Measurements from ENCODE around the gene GRIN3B. TPM values are rescaled to one million over a fixed set of nuclear protein-coding genes. Genes with fewer than 3 reads are reported as not detected.

Gene GRIN3B
- total RNA-seq, 2 donors from 2014 or later = 0.05 TPM; not detected in 1

Other genes with a start within 250 kb of the GRIN3B start
- gene MISP, start 249.3 kb upstream of the GRIN3B start, total RNA-seq = under 1 TPM in 1 of 2 donors, not detected in 1; 0.14 TPM
- 100 to 1,000 TPM; 151 to 168 TPM for gene PTBP1, start 203.0 kb upstream of the GRIN3B start, total RNA-seq
- gene PLPPR3, start 178.5 kb upstream of the GRIN3B start, total RNA-seq = not detected
- under 1 TPM in 1 of 2 donors, not detected in 1; 0.29 TPM for gene AZU1, start 172.6 kb upstream of the GRIN3B start, total RNA-seq
- under 1 TPM in 1 of 2 donors, not detected in 1; 0.38 TPM for gene PRTN3, start 159.4 kb upstream of the GRIN3B start, total RNA-seq
- gene ELANE, start 148.1 kb upstream of the GRIN3B start, total RNA-seq = 1 to 10 TPM in 1 of 2 donors, under 1 TPM in 1; 0.33 to 2.2 TPM
- 100 to 1,000 TPM; 122 to 297 TPM for gene CFD, start 140.8 kb upstream of the GRIN3B start, total RNA-seq
- gene MED16, start 107.2 kb upstream of the GRIN3B start, total RNA-seq = 10 to 100 TPM; 29.4 to 33.6 TPM
- gene RNU6-9, start 106.9 kb upstream of the GRIN3B start, total RNA-seq = not detected
- gene R3HDM4, start 87.2 kb upstream of the GRIN3B start, total RNA-seq = 10 to 100 TPM; 36.2 to 41.5 TPM
- not detected for gene KISS1R, start 83.1 kb upstream of the GRIN3B start, total RNA-seq
- 1 to 10 TPM; 6.3 to 10.0 TPM for gene ARID3A, start 74.4 kb upstream of the GRIN3B start, total RNA-seq
- gene WDR18, start 16.1 kb upstream of the GRIN3B start, total RNA-seq = 10 to 100 TPM; 13.4 to 17.2 TPM
- 10 to 100 TPM; 96.5 to 99.8 TPM for gene TMEM259, start 20.7 kb downstream of the GRIN3B start, total RNA-seq
- not detected for gene RNU6-2, start 21.1 kb downstream of the GRIN3B start, total RNA-seq
- 100 to 1,000 TPM in 1 of 2 donors, 10 to 100 TPM in 1; 94.7 to 136 TPM for gene CNN2, start 26.2 kb downstream of the GRIN3B start, total RNA-seq
- 1 to 10 TPM; 4.0 to 4.4 TPM for gene ABCA7, start 39.7 kb downstream of the GRIN3B start, total RNA-seq
- gene ARHGAP45, start 66.7 kb downstream of the GRIN3B start, total RNA-seq = 10 to 100 TPM in 1 of 2 donors, 1 to 10 TPM in 1; 10.0 to 26.8 TPM
- 100 to 1,000 TPM in 1 of 2 donors, 10 to 100 TPM in 1; 89.9 to 105 TPM for gene POLR2E, start 95.0 kb downstream of the GRIN3B start, total RNA-seq
- gene GPX4, start 103.6 kb downstream of the GRIN3B start, total RNA-seq = 100 to 1,000 TPM; 176 to 193 TPM
- gene SBNO2, start 173.8 kb downstream of the GRIN3B start, total RNA-seq = 10 to 100 TPM; 63.5 to 71.0 TPM
- 10 to 100 TPM; 32.5 to 35.9 TPM for gene STK11, start 205.4 kb downstream of the GRIN3B start, total RNA-seq
- gene CBARP, start 237.6 kb downstream of the GRIN3B start, total RNA-seq = 1 to 10 TPM; 1.5 to 2.7 TPM
- gene ATP5F1D, start 241.3 kb downstream of the GRIN3B start, total RNA-seq = 100 to 1,000 TPM; 125 to 137 TPM
- 10 to 100 TPM; 76.5 to 86.3 TPM for gene MIDN, start 248.2 kb downstream of the GRIN3B start, total RNA-seq

Data from posterior vena cava (tissue), 2 donors.